Transverse colon (tissue), 4 donors: ENCODE results near the gene IGF2BP2.

Experiments
- CTCF ChIP-seq, 5 experiments: fragments of 200-600 bp in 3 of 5; fragments of 450-650 bp in 2 of 5; sonication (generic) in 3 of 5; IDR thresholded peaks; 1 replicate in 2 of 5; 2 replicates in 3 of 5; pipeline ENCODE4 v1.5.1; 2016 to 2017; ENCODE audit warnings: antibody characterized with exemption in 5 of 5, inconsistent platforms in 3 of 5, mild to moderate bottlenecking in 2 of 5, moderate library complexity in 1 of 5
- POLR2A ChIP-seq: fragments of 450-650 bp; IDR thresholded peaks from one replicate; pipeline ENCODE4 v1.6.1; 2016; ENCODE audit warnings: antibody characterized with exemption, mild to moderate bottlenecking, moderate library complexity
- POLR2AphosphoS5 ChIP-seq, 3 donors: sonication (generic); formaldehyde crosslinking; IDR thresholded peaks; one replicate each; pipeline ENCODE4 v1.6.1; 2016; ENCODE audit warnings: antibody characterized with exemption in 3 of 3

- TF ChIP-seq CTCF (IDR thresholded peaks at IDR 0.05) (no peak), POLR2A (no peak), POLR2AphosphoS5 (IDR thresholded peaks at IDR 0.05) (no peak)
These were observed 102.9 kb downstream of the IGF2BP2 start for GRCh38 chr3:185721970-185722369.
